NCI-H1048 (cell line): Measurements from ENCODE around the gene NLGN1.
"Not testable (repeated sequence)": the region's sequence is repeated elsewhere in the genome, so short reads cannot be mapped to it uniquely, and the experiment has no call there.

Experiments
- DNase-seq: peaks from one replicate; lab custom pipeline; 2025; lab: John Stamatoyannopoulos, UW

NLGN1 gene

DNA sequence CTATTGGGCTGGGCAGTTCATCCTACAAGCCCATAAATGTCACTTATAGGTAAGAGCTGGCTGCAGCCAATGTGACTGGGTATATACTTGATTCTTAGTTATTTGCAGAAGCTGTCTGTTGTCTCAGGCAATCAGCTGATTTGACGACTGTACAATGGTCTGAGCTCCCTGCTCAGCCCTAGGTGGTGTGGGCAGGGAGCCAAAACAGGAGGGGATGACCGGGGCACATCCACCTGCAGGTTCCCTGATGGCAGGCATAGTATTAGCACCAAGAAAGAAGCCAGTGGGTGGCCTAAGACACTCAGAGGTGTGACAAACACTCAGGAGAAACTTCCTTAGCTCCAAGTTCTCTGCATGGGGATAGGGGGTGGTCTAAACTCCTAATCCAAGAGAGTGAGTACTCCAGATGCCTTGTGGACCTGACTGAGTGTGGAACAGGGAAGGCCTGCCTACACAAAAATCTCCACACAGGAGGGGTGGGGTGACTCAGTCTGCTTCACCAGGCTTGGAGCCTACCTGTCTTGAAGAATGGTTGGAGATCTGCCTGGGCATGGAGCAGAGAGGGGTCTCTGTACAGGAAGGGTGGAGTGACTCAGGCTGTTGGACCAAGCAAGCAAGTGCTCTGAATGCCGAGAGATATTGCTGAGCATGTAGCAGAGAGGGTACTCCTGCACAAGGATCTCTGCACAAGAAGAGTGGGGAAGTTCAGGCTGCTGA, 771.2 kb downstream of the NLGN1 start:
- DNase-seq, result no peak

DNA sequence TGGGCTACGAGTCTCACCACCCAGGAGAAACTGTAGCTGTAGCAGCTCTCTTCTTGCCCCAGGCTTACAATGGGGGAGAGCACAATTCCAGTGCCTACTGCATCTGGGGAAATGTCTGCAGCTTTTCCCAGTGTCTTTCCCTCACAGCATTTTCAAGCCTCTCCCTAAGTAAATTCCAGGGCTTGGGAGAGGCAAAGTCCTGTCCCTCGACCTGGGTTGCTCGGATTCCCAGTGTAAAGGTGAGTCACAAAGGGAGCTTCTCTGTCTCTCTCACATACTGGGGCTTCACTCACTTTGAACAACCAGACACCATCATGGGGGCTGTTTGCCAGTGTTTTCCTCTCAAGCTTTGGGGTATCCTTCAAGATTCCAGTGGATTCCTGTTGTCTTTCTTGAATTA, 772.2 kb downstream of the NLGN1 start:
- DNase-seq, result no peak

DNA sequence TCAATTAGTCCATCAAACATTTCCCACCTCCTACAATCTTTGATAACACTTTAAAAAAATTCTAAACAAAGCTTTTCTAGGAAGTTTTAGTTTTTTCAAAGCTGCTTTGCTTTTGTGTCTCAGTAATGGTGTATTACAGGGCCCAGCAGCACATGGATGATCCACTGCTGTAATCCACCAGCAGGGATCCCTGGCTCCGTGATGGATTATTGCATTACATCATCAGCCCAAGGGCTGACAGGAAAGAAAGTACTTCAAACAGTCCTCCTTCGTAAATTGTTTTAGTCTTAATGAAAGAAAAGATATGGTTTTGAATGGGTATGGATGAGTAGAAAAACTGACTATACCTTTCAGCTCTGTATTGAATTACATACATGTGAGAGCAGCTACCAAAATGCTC, 772.7 kb downstream of the NLGN1 start:
- DNase-seq, result no peak

- no peak for DNase-seq
Measured at GRCh38 chr3:174186377-174186989, 788.9 kb downstream of the NLGN1 start.

- no peak for DNase-seq
Measured at GRCh38 chr3:174191380-174191779, 793.8 kb downstream of the NLGN1 start.

DNA sequence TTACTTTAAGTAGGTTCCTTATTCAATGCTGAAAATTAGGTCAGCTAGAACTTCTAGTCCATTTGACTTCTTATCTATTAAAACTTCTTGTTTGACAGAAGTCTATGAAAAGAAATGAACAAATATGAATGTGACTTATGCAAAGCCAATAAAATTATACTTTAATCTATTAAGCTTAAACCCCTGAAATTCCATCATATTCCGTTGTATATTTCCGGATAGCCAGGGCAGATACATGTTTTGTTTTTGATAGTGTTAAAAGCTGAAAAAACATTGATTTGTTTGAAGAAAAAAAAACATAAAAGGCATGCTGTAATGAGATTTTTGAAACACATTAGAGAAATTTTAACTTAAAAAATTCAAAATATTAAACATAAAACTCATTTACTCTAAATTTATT, 794.4 kb downstream of the NLGN1 start:
- no peak for DNase-seq

GRCh38 chr3:174192471-174192870, 794.9 kb downstream of the NLGN1 start:
- DNase-seq, result no peak

- DNase-seq, result no peak
Measured at GRCh38 chr3:174193604-174194003, 796.1 kb downstream of the NLGN1 start.

DNA sequence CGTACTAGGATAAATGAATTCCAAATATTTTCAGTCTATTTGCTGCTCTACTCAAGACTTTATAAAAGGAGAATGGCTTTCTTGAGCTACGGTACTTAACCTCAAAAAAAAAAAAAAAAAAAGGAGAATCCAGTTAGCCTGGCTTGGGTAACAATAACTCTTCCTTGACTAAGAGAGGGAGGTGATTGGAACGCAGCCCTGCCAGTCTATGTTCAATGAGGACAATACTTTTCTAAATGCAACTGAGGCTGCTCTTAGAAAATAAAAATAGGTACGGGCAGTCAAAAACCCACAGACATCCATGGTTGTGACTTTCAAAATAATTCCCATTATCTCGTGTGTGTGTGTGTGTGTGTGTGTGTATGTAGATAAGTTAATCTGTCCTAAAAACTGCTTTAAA, 799.9 kb downstream of the NLGN1 start:
- DNase-seq, result no peak

DNA sequence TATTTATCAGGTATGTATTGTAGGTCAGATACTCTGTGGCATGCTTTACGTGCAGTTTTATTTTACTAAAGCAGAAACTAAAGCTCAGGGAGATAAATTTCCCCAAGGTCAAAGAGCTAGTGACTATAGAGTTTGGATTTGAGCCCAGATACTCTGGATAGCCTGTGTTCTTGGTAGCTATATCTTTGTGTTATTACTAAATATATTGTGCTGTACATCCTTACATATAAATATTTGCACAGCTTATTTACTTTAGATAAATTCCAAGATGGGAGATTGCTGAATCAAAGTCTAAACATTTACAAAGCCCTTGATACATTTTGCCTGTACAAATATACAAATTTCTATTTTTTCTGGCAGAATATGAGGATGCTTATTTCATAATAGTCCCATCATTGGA, 800.7 kb downstream of the NLGN1 start:
- no peak for DNase-seq

DNA sequence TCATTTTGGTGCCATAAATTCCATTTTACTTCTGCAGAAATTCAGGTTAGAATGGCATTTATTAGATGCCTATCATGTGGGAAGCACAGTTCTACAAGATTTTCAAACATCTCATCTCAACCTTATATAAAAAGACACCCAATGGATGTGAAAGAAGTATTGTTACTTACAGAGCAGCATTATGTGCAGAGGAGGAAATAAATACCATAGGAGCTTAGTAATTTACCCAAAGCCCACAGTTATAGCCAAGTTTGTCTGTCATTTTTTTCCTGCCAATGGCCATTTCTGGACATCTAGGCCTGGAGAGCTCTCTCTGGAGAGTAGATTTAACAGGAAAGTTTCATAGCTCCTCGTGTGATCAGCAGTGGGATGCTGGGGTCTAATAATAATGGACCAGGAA, 802.2 kb downstream of the NLGN1 start:
- DNase-seq, result no peak

- no peak for DNase-seq
Measured at GRCh38 chr3:174202116-174202515, 804.6 kb downstream of the NLGN1 start.

DNA sequence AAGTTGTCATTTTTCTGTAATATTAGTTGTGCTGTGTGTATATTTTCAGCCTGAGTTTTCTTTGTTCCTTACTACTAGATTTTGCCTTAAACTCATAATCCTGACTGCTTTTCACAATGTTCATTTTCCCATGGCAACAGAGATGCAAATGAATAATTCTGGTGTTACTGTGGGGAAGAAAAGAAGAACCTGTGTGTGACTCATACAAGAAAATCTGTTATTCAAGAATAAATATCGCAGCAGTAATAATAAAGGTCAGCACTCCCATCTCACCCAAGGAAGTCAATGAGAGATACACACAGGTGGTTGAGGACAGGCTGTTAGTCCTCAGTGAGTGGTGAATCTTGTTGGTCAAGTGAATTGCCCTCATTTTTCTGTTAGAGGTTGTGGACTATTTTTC, 805.0 kb downstream of the NLGN1 start:
- DNase-seq, result no peak

- DNase-seq, result no peak
Measured at GRCh38 chr3:174204765-174205164, 807.2 kb downstream of the NLGN1 start.

GRCh38 chr3:174206607-174207192, 809.2 kb downstream of the NLGN1 start:
- DNase-seq, result no peak

GRCh38 chr3:174208161-174208560, 810.6 kb downstream of the NLGN1 start:
- DNase-seq, result no peak

DNA sequence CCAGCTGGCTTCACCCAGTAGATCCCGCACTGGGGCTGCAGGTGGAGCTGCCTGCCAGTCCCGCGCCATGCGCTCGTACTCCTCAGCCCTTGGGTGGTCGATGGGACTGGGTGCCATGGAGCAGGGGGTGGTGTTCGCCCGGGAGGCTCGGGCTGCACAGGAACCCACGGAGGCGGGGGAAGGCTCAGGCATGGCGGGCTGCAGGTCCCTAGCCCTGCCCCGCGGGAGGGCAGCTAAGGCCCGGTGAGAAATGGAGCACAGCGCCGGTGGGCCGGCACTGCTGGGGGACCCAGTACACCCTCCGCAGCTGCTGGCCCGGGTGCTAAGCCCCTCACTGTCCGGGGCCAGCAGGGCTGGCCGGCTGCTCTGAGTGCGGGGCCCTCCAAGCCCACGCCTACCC, 814.4 kb downstream of the NLGN1 start:
- not testable (repeated sequence) for DNase-seq

DNA sequence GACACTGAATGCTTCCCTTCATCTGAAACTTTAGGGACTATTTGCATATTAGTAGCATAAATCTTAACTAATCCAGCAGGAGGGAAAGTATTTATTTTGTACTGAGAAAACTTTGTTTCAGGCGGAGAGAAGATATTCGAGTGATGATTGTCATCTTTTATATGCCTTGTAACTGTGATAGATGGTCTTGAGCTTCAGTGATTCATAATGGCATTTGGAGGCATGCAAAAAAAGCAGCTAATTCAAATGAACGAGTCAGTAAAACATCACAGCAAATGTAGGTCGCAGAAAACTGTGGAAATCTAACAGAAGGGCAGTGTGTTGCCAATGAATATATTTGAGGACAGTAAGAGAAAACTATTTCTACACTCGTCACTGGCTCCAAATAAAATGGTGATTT, 817.9 kb downstream of the NLGN1 start:
- DNase-seq, result no peak

DNA sequence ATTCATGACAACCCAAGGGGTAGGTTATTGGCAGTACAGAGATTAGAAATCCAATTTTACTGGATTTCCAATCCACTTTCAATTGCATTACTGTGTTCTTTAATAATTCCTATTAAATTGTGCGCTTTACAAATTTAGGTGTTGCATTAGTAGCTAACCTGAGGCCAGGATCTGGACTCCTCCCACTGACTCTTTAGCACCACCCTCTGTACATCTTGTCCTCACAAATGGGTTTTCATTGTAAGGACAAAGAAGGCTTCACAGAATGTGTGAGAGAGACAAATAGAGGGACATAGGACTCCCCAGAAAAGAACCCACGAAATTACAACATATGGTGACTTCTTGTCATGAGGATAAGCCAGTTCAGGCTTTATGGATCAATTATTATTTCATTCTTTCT, 818.5 kb downstream of the NLGN1 start:
- no peak for DNase-seq

GRCh38 chr3:174216946-174217718, 819.6 kb downstream of the NLGN1 start:
- DNase-seq, result no peak

DNA sequence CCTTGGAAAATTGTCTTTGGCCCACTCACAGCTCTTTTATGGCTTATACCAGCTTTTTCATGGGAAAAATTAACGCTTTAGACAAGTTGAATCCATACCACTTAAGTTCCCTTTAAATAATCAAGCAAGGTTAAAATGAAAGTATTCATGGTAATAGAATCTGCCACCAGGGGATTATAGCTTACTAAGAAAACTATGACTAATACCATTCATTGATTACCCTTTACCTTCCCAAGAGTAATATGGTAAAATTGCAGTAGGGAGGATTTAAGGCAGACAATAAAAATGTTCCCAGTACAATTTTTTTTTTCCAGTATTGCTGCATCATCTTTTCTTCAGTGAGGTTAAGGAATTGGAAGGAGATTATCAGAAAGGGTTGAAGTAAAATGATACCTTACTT, 820.5 kb downstream of the NLGN1 start:
- DNase-seq, result no peak

DNA sequence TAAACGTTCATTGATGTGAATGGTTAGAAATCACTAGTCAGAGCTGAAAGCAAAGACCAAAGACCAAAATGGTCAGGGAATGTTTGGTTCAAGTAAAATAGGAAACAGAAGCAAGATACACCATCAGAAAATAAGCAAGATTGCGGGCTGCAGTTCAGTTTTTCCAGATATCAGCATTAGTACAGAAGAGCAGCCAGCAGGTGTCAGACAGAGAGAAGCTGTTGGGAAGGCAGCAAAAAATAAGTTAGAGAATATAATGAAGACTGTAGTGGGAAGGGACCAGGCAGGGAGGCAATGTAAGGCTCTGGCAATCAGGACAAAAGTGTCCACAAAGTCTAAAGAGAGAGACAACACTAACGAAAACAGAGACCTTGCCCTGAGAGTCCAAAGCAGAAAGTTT, 822.2 kb downstream of the NLGN1 start:
- no peak for DNase-seq
